NB4 (cell line): ENCODE data around the gene SCN8A.
A peak's percentile ranks its signal among the peaks of the same experiment; 100 is the strongest.

Experiments used
- CTCF ChIP-seq: IDR thresholded peaks from one replicate; pipeline ENCODE4 v1.5.1; 2012; ENCODE audit warnings: low read depth, low read length
- POLR2A ChIP-seq: IDR thresholded peaks from 2 replicates; pipeline ENCODE4 v1.6.1; 2011; ENCODE audit warnings: mild to moderate bottlenecking; ENCODE audit not compliant: insufficient read length; ENCODE audit errors: extremely low read depth

GRCh38 chr12:51823875-51824565 lies 233.0 kb downstream of the SCN8A start:
- no peak for TF ChIP-seq POLR2A
- TF ChIP-seq CTCF = peak; percentile 64
